OCI-LY7 (cell line): ENCODE data around the gene ZNF714. TPM values are rescaled to one million over a fixed set of nuclear protein-coding genes. Genes with fewer than 3 reads are reported as not detected.

ENCODE experiments used
- Bru-seq: library from RNA; stranded (reverse); fragments of 400-500 nt; gene quantifications from one replicate; lab custom pipeline; 2021; lab: Mats Ljungman, UMichigan
- BruChase-seq, 2 experiments: library from RNA; stranded (reverse); fragments of 400-500 nt; gene quantifications; one replicate each; lab custom pipeline; 2021; lab: Mats Ljungman, UMichigan
- BruUV-seq: library from RNA; stranded (reverse); fragments of 400-500 nt; replicated peaks from 2 replicates; lab custom pipeline; 2021; lab: Mats Ljungman, UMichigan
- CTCF ChIA-PET: fragments of 300-600 bp; sonication (Branson Sonifier 250); formaldehyde crosslinking; loops from one replicate; lab custom pipeline; 2022; ENCODE audit warnings: antibody characterized with exemption; ENCODE audit not compliant: unreplicated experiment; lab: Charles Lee
- POLR2A ChIA-PET: fragments of 300-600 bp; sonication (Branson Sonifier 250); formaldehyde crosslinking; loops from one replicate; lab custom pipeline; 2022; ENCODE audit warnings: antibody characterized with exemption; lab: Charles Lee
- DNase-seq: peaks from one replicate; pipeline ENCODE4 v3.0.0-alpha.2; 2015; ENCODE audit warnings: low spot score
- H2AFZ ChIP-seq: fragments of 200-600 bp; sonication (generic), shearing (Covaris generic); 2 replicates; pipeline ENCODE4 v1.6.1; 2014; ENCODE audit warnings: mild to moderate bottlenecking, antibody characterized with exemption, low read length, moderate library complexity
- H3K27ac ChIP-seq: fragments of 200-600 bp; sonication (generic); 2 replicates; pipeline ENCODE4 v1.5.1; 2014; ENCODE audit warnings: mixed run types, low read depth, mild to moderate bottlenecking, moderate library complexity, low read length, inconsistent platforms; ENCODE audit not compliant: poor library complexity, severe bottlenecking
- H3K36me3 ChIP-seq: fragments of 200-600 bp; sonication (generic); 2 replicates; pipeline ENCODE4 v1.6.1; 2014; ENCODE audit warnings: mild to moderate bottlenecking, antibody characterized with exemption, low read length, moderate library complexity, mixed read lengths; ENCODE audit not compliant: insufficient read depth
- H3K4me1 ChIP-seq: fragments of 200-600 bp; sonication (generic); 2 replicates; pipeline ENCODE4 v1.5.1; 2014; ENCODE audit warnings: mild to moderate bottlenecking, low read length; ENCODE audit not compliant: insufficient read depth, poor library complexity, severe bottlenecking
- H3K4me2 ChIP-seq: fragments of 200-600 bp; sonication (generic); 2 replicates; pipeline ENCODE4 v1.6.1; 2014; ENCODE audit warnings: mild to moderate bottlenecking, low read length
- H3K4me3 ChIP-seq: fragments of 200-600 bp; sonication (generic); 2 replicates; pipeline ENCODE4 v1.5.1; 2014; ENCODE audit warnings: mild to moderate bottlenecking, low read depth, low read length; ENCODE audit not compliant: poor library complexity, severe bottlenecking
- H3K79me2 ChIP-seq: fragments of 200-600 bp; sonication (generic); 2 replicates; pipeline ENCODE4 v1.6.1; 2016; ENCODE audit warnings: low read depth, mild to moderate bottlenecking, low read length, moderate library complexity, mixed read lengths; ENCODE audit not compliant: insufficient read depth
- H3K9me2 ChIP-seq: fragments of 200-600 bp; sonication (generic); 2 replicates; pipeline ENCODE4 v1.6.1; 2016; ENCODE audit warnings: mild to moderate bottlenecking, low read length, mixed read lengths; ENCODE audit not compliant: insufficient read depth
- H3K9me3 ChIP-seq: fragments of 200-600 bp; sonication (generic); 2 replicates; pipeline ENCODE4 v1.6.1; 2014; ENCODE audit warnings: mild to moderate bottlenecking, mixed run types, low read length, mixed read lengths
- H4K20me1 ChIP-seq: fragments of 200-600 bp; sonication (generic); 2 replicates; pipeline ENCODE4 v1.6.1; 2014; ENCODE audit warnings: mild to moderate bottlenecking, antibody characterized with exemption, low read length, moderate library complexity, mixed read lengths; ENCODE audit not compliant: insufficient read depth
- EZH2phosphoT487 ChIP-seq: fragments of 200-600 bp; sonication (generic); IDR thresholded peaks from 2 replicates; pipeline ENCODE4 v1.6.1; 2018; ENCODE audit warnings: low read depth, borderline replicate concordance, mild to moderate bottlenecking, mixed run types, antibody characterized with exemption, low read length, moderate library complexity, mixed read lengths
- intact Hi-C: fragments of 100-400 bp; cut with micrococcal nuclease; formaldehyde crosslinking; loops from one replicate; pipeline ENCODE4 v1.10.0; 2022; ENCODE audit not compliant: unreplicated experiment
- long read RNA-seq: library from polyadenylated mRNA; stranded (forward); transcript quantifications from one replicate; pipeline ENCODE4 v2.0.0, GENCODE V29; 2022
- total RNA-seq, 2 experiments: library from RNA; depleted of rRNA in 1 of 2; stranded (reverse); fragments of >200 nt in 1 of 2; shearing (Covaris generic) in 1 of 2; gene quantifications; 2 replicates each; pipeline ENCODE4 v1.2.3, GENCODE V29; 2014 to 2022
- TF ChIP-seq, protein P1 (sequence below): fragments of 200-600 bp; sonication (generic); conservative IDR thresholded peaks from 2 replicates; pipeline ENCODE4 v1.5.1; 2014; ENCODE audit warnings: mild to moderate bottlenecking, antibody characterized with exemption, low read length, moderate library complexity, mixed read lengths

Gene ZNF714
- total RNA-seq (2014; rRNA removed; shearing (Covaris generic)) (39.6 and 46.4 TPM in 2 replicates), total RNA-seq (2022) (51.7 and 59.2 TPM in 2 replicates), Bru-seq, nascent RNA (percentile 93 among the genes with signal in this experiment), BruChase-seq, experiment 1, labeled RNA remaining after a 6-hour chase (percentile 95 among the genes with signal in this experiment), BruChase-seq, experiment 2, labeled RNA remaining after a 2-hour chase (percentile 96 among the genes with signal in this experiment)
- long read RNA-seq, full-length matches to known transcripts = 8 of 48 reads
- long read RNA-seq, partial matches to known transcripts = 6 of 48 reads
- long read RNA-seq, other reads (novel, unspliced or antisense) = 34 of 48 reads

DNA sequence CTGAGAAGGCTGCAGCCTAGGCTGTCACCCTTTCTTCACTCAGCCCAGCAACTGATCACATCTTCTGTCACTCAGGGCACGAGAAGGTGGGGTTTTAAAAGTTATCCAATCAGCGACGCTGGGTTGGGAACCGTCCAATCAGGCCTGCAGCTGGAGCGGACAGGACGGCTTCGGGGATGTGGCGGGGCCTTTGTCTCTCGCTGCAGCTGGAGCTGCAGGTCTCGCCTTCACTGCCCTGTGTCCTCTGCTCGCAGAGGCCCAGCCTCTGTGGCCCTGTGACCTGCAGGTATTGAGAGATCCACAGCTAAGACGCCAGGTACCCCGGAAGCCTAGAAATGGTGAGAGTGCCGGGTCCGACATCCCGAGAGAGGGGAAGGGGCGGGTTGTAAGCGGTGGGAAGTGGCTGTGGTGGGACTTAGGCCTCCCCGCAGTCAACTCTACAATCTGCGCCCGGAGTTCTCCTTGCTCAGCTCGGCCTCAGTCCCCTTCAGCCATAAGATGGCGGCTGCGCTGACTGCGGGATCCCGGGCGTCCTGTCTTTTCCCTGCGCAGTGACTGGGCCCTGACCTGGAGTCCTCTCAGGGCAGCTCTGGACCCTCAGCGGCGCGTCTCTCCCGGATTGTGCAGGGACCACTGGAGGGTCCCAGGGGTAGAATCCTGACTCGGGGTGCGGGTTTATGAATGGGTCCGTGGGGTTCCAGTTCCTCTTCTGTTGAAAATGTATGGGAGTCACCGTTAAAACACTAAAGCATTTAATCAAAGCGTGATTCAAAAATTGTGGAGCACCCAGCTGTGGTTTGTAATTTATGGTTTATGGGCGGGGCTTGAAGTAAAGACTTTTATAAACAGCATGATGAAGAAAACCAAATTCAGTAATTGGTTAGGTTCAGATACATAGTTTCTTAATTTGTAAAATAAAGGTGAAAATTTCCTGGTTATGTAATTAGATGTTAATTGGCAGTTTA lies at the start of gene ZNF714:
Gene ZNF714, plus strand, starts transcription at position 193 of the 965 bp plus-strand sequence. CDS start 16,066 bp downstream, outside the sequence.
- TF ChIP-seq, protein P1, sequence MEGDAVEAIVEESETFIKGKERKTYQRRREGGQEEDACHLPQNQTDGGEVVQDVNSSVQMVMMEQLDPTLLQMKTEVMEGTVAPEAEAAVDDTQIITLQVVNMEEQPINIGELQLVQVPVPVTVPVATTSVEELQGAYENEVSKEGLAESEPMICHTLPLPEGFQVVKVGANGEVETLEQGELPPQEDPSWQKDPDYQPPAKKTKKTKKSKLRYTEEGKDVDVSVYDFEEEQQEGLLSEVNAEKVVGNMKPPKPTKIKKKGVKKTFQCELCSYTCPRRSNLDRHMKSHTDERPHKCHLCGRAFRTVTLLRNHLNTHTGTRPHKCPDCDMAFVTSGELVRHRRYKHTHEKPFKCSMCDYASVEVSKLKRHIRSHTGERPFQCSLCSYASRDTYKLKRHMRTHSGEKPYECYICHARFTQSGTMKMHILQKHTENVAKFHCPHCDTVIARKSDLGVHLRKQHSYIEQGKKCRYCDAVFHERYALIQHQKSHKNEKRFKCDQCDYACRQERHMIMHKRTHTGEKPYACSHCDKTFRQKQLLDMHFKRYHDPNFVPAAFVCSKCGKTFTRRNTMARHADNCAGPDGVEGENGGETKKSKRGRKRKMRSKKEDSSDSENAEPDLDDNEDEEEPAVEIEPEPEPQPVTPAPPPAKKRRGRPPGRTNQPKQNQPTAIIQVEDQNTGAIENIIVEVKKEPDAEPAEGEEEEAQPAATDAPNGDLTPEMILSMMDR = no peak
- TF ChIP-seq EZH2phosphoT487 = no peak
- no TSS peak for BruUV-seq
- peak; percentile 97 for DNase-seq
- Histone ChIP-seq H3K79me2 (peaks cover 52% of the 10 kb centered on the region), H3K4me3 (peak within 1 kb of the TSS; percentile 87), H2AFZ (peak within 1 kb of the TSS; percentile 56; the same call in 1 of the 2 replicates), H3K36me3 (peaks cover 43% of the 10 kb centered on the region), H3K4me1 (peaks cover 13% of the 10 kb centered on the region), H3K9me2 (no peaks in the 10 kb centered on the region), H3K27ac (peak within 1 kb of the TSS; percentile 66), H3K4me2 (peak within 1 kb of the TSS; percentile 80), H3K9me3 (no peaks in the 10 kb centered on the region), H4K20me1 (no peaks in the 10 kb centered on the region)
- POLR2A ChIA-PET = interaction anchor here (0.7 to 1.4 kb wide), 4 partner anchors 13 to 159 kb away, joined by 3 to 7 read pairs (median 4); partner anchors contain the start of gene ZNF85
- intact Hi-C loops = loop anchor here (5.0 kb wide), 1 partner anchor 60 kb away; the partner anchor contains the start of gene ZNF430
- CTCF ChIA-PET = no interaction called here

DNA sequence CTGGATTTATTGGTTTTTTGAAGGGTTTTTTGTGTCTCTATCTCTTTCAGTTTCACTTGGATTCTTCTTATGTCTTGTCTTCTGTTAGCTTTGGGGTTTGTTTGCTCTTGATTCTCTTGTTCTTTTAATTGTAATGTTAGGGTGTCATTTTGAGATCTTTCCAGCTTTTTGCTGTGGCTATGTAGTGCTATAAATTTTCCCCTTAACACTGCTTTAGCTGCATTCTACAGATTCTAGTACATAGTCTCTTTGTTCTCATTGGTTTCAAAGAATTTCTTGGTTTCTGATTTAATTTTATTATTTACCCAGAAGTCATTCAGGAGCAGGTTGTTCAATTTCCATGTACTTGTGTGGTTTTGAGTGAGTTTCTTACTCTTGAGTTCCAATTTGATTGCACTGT lies 37.0 kb upstream of the ZNF714 start:
- ChIA-PET POLR2A (interaction anchor here (1.2 kb wide), 1 partner anchor 16 kb away, joined by 4 read pairs; no protein-coding TSS in a partner anchor), CTCF (no interaction called here)
- peaks cover 86% of the 10 kb centered on the region for H3K79me2 ChIP-seq
- H3K36me3 ChIP-seq = peaks cover 92% of the 10 kb centered on the region
- no peaks in the 10 kb centered on the region for H3K4me1 ChIP-seq
- no peak overlapping the region for H3K4me3 ChIP-seq
- no peak overlapping the region for H2AFZ ChIP-seq
- no peak overlapping the region for H3K4me2 ChIP-seq
- no peak for TF ChIP-seq EZH2phosphoT487
- TF ChIP-seq, protein P1 = no peak
- H3K9me2 ChIP-seq = no peaks in the 10 kb centered on the region
- peaks cover 45% of the 10 kb centered on the region for H3K9me3 ChIP-seq
- DNase-seq = no peak
- intact Hi-C loops = no loop called here
- no peaks in the 10 kb centered on the region for H4K20me1 ChIP-seq
- no TSS peak for BruUV-seq
- no peak overlapping the region for H3K27ac ChIP-seq
